Ramos (cell line): Measurements from ENCODE around the gene INSIG1.

ENCODE experiments used
- in situ Hi-C: fragments of 300-500 bp; cut with MboI; formaldehyde crosslinking; loops from one replicate; pipeline ENCODE4 v1.14.3; 2022; ENCODE audit warnings: low sequenced_read_pairs; ENCODE audit not compliant: unreplicated experiment

Gene INSIG1

GRCh38 chr7:155283565-155284194, 14.0 kb upstream of the INSIG1 start:
- in situ Hi-C loops, result no loop called here

DNA sequence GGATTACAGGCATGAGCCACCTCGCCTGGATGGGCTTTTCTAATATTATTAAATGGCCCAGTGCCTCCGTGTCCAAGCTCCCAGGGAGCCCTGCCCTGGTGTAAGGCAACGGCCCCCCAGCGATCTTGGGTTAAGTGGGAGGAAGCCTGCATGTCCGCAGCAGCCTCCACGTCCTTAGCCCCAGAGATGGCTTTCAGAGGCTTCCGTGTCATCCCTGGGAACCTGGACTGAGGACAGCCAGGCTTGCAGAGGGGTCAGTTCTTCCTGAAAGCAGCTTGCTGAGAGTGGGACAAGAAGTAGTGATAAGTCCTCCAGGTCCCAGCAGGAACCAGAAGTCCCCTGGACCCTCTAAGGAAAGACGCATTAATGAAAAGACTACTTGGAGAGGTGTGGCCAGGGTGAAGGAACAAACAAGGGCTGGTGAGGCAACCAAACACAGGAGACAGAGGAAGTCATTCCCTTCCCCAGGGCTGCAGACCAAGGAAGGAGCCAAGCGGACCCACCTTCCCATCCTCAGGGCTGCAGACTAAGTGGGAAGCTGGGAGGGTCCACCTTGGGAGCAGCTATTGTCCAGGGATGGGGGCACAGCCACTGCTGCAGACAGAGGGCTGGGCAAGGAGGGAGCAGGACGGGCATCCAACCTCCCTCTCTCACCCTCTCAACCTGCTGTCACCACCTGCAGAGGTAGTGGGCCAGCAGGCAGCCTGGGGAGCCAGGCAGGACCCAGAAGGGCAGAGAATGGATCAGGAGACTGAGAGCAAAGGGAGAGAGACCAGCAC, 13.0 kb upstream of the INSIG1 start:
- in situ Hi-C loops, result no loop called here

- in situ Hi-C loops, result no loop called here
Measured at GRCh38 chr7:155285423-155285822, 12.3 kb upstream of the INSIG1 start.

GRCh38 chr7:155285833-155286232, 11.8 kb upstream of the INSIG1 start:
- in situ Hi-C loops, result no loop called here

GRCh38 chr7:155286686-155287085, 11.0 kb upstream of the INSIG1 start:
- in situ Hi-C loops, result no loop called here

GRCh38 chr7:155287284-155287935, 10.3 kb upstream of the INSIG1 start:
- in situ Hi-C loops, result no loop called here

- in situ Hi-C loops, result no loop called here
Measured at GRCh38 chr7:155288055-155288454, 9.6 kb upstream of the INSIG1 start.

DNA sequence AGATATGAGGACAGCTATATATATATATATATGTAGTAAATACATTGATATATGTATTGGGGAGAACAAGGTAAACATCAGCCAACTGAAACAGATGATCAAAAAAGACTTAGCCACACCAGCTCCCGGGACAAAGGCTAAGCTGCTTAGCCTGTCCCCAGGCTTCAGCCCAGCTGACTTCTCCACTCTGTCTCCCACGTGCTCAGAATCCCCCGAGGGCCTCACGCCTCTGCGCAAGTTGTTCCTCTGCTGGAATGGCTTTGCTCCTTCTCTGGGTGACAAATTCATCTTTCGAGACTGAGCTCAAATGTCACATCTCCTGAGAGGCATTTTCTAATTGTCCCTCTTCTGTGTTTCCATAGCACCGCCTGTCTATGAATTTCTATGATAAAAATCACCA, 8.6 kb upstream of the INSIG1 start:
- in situ Hi-C loops, result no loop called here

- in situ Hi-C loops, result no loop called here
Measured at GRCh38 chr7:155289949-155290501, 7.7 kb upstream of the INSIG1 start.

- in situ Hi-C loops, result no loop called here
Measured at GRCh38 chr7:155291045-155291530, 6.6 kb upstream of the INSIG1 start.

GRCh38 chr7:155291729-155292128, 5.9 kb upstream of the INSIG1 start:
- in situ Hi-C loops, result no loop called here

- in situ Hi-C loops, result no loop called here
Measured at GRCh38 chr7:155292680-155293226, 4.9 kb upstream of the INSIG1 start.

GRCh38 chr7:155293721-155294510, 3.8 kb upstream of the INSIG1 start:
- in situ Hi-C loops, result no loop called here

DNA sequence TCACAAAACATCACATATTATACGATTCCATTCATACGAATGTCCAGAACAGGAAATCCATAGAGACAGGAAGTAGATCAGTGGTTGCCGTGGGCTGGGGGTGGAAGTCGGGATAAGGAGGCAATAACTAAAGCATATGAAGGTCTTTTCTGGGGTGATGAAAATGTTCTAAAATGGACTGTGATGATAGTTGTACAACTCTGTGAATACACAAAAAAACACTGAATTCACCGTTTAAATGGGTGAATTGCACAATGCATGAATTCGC, 3.2 kb upstream of the INSIG1 start:
- in situ Hi-C loops, result no loop called here

- in situ Hi-C loops, result loop anchor here (5.0 kb wide), 1 partner anchor 93 kb away; no protein-coding TSS in a partner anchor
Measured at GRCh38 chr7:155295511-155295910, 2.2 kb upstream of the INSIG1 start.

DNA sequence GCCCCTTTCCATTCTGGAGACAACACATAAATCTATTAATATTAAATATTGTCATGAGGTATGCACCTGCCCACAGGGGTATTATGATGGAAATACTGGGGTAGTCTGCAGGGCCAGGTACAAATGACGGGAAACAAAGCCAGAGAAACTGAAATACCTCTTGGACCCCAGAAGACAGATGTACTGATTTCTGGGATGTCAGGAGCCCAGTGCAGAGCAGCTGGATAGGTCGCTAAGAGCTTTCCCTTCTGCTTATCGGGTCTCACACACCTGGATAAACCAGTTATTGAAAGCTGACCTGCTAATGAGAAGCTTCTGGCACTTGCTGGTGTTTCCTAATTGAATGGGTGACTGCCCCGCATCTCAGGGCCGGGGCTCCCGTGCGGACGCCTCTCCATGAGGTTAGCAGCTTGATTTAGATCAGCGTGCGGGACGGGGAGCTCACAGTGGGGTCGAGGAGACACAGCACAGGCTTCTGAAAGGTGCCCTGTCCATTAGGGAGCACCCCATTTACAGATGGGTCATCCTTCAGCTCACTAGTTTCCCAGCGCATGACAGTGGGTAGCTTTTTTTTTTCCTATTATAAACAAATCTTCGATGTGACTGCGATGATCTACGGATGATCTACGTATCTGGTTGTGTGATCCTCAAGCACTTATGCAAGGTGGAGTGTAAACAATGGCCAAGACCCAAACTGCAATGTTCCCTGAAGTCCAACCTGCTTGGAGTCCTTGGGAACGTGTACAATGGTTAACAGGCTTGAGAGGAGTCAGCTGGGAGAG, 1.5 kb upstream of the INSIG1 start:
- in situ Hi-C loops, result loop anchor here (5.0 kb wide), 1 partner anchor 94 kb away; no protein-coding TSS in a partner anchor

DNA sequence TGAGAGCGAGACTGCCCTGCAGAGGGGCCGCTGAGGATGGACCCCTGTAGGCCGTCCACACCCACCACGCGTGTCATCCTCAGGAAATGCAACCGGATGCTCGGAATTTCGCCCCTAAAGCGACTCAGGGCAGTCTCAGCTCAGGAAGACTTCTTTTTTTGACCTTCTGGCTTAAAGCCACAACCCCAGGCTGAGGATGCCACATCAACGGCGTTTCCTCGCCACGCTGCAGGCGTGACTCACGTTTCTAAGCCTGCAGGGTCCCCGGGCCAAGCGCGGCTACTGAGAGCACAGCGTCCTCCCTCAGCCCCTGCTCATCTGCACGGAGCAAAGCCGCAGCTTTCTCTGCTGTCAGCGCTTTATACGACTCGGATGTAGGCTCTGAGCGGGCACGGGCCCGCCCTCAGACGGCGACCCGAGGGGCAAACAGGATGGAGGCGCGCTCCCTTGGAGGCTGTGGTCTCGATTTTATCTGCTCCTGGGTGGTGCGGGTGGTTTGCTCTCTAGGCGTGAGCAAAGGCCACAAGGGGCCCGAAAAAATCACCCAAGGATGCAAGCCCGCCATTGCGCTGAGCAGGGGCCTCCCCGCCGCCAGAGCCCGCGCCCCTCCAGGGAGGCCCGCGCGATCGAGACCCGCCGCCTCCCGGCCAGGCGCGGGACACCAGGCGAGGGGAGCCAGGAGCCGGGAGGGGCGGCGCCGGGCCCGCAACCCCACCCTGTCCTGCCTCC, 726 bp upstream of the INSIG1 start:
- in situ Hi-C loops, result loop anchor here (5.0 kb wide), 1 partner anchor 95 kb away; no protein-coding TSS in a partner anchor

DNA sequence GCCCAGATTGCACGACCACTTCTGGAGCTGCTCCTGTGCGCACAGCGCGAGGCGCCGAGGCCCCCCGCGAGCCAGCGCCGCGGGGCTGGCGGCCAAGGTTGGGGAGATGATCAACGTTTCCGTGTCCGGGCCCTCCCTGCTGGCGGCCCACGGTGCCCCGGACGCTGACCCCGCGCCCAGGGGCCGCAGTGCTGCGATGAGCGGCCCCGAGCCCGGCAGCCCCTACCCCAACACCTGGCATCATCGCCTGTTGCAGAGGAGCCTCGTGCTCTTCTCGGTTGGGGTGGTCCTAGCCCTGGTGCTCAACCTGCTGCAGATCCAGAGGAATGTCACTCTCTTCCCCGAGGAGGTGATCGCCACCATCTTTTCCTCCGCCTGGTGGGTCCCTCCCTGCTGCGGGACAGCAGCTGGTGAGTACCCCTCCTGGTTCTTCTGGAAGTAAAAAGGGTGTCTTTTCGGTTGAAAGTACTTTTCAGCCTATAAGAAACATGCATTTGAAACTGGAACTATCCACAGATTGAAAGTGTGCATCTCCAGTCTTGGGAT, 683 bp downstream of the INSIG1 start:
- in situ Hi-C loops, result loop anchor here (5.0 kb wide), 1 partner anchor 96 kb away; no protein-coding TSS in a partner anchor
